Measurements from ENCODE around the gene NAMPT. TPM values are rescaled to one million over a fixed set of nuclear protein-coding genes. Genes with fewer than 3 reads are reported as not detected.

The NAMPT gene
- polyA plus RNA-seq, 2 of the 4 experiments (the other 2 are of a cell fraction) = 213 to 274 TPM

DNA sequence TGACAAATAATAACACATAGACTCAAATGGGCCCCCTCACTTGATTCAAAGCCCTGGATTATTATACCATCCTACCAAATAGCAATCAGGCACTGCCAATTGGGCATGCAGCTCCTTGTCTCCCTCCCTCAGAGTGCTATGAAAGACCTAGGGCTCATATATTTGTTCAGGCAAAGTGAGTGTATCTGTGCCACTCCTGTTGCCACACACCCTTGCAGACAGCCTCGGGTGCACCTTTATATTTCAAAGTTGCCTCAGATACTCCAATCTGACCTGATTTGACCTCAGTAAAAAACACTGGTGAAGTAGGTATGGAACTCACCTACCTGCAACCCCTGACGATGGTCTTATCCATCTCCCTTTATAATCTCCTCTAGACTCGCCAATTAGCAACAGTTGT is 3.0 kb upstream of the NAMPT start (continued):
- no peak for TF ChIP-seq EHMT2 (IDR thresholded peaks at IDR 0.05; ENCODE audit: low read depth)
- TF ChIP-seq HOXB13 (CRISPR knock-in tag; IDR thresholded peaks at IDR 0.05; ENCODE audit: low read depth) = no peak
- no peak for TF ChIP-seq TP53 (CRISPR knock-in tag; IDR thresholded peaks at IDR 0.05)
- TF ChIP-seq JUN (IDR thresholded peaks at IDR 0.05) = no peak
- TF ChIP-seq, protein P1, sequence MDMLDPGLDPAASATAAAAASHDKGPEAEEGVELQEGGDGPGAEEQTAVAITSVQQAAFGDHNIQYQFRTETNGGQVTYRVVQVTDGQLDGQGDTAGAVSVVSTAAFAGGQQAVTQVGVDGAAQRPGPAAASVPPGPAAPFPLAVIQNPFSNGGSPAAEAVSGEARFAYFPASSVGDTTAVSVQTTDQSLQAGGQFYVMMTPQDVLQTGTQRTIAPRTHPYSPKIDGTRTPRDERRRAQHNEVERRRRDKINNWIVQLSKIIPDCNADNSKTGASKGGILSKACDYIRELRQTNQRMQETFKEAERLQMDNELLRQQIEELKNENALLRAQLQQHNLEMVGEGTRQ (IDR thresholded peaks at IDR 0.05) = no peak

DNA sequence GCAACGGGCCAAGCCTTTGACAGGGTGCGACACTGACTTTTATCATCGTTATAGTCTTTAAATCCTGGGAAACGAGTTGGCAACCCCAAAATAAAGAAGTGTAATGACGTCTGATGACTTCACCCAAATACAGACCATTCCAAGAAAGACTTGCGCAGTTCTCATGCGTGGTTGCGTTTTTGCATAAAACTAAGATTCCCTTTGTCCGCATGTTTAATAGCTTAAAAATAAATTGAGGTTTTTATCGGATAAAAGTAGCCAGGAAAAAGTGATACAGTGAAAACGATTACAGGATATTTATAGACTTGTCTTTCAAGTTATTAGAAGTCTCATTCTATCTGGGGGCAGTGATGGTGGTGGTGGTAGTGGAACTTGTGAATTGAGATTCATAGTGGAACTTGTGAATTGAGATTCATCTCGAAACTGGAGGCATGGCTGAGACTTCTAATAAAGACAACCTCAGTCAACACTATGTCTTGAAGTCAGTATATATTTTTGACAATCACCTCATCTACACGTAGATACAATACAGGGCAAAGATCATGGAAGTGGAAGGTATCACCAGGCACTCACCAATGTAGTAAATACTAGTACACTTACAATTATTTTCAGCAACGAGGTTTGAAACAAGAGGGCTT is 1.2 kb upstream of the NAMPT start:
- ATAC-seq (no peak), FAIRE-seq (no peak), DNase-seq (ENCODE audit: low read depth in 1 of 2, low spot score in 1 of 2) (no peak)
- TF ChIP-seq RNF2 (IDR thresholded peaks at IDR 0.05; ENCODE audit: borderline replicate concordance, low read depth) (no peak), TFCP2L1 (CRISPR knock-in tag; IDR thresholded peaks at IDR 0.05) (no peak), PHF8 (IDR thresholded peaks at IDR 0.05; ENCODE audit: borderline replicate concordance, low read depth) (no peak), POLR2A (IDR thresholded peaks at IDR 0.05; ENCODE audit: low read length) (no peak)
- TF ChIP-seq, protein P2, sequence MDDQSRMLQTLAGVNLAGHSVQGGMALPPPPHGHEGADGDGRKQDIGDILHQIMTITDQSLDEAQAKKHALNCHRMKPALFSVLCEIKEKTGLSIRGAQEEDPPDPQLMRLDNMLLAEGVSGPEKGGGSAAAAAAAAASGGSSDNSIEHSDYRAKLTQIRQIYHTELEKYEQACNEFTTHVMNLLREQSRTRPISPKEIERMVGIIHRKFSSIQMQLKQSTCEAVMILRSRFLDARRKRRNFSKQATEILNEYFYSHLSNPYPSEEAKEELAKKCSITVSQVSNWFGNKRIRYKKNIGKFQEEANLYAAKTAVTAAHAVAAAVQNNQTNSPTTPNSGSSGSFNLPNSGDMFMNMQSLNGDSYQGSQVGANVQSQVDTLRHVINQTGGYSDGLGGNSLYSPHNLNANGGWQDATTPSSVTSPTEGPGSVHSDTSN (IDR thresholded peaks at IDR 0.05) = no peak
- TF ChIP-seq, protein P3, sequence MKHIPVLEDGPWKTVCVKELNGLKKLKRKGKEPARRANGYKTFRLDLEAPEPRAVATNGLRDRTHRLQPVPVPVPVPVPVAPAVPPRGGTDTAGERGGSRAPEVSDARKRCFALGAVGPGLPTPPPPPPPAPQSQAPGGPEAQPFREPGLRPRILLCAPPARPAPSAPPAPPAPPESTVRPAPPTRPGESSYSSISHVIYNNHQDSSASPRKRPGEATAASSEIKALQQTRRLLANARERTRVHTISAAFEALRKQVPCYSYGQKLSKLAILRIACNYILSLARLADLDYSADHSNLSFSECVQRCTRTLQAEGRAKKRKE (CRISPR knock-in tag; IDR thresholded peaks at IDR 0.05; ENCODE audit: low read depth) = no peak
- Histone ChIP-seq H3K4me3 (peak overlapping the region; percentile 60), H3K9me3 (no peaks in the 10 kb centered on the region), H3K4me2 (peak overlapping the region; percentile 79), H3K27ac (peak overlapping the region; percentile 90 to 94), H3K4me1 (peaks cover 29% of the 10 kb centered on the region)
- ChIA-PET POLR2A (interaction anchor here (1.3 to 3.0 kb wide), 10 partner anchors 10 to 882 kb away, joined by 3 to 36 read pairs (median 6); partner anchors contain the start of gene HBP1), CTCF (interaction anchor here (1.3 to 2.5 kb wide), 2 partner anchors 104 to 176 kb away, joined by 4 to 12 read pairs; no protein-coding TSS in a partner anchor)
- WGBS (ENCODE audit: missing lambda C conversion rate) = 25% methylated on average over 14 of the region's 14 CpGs

DNA sequence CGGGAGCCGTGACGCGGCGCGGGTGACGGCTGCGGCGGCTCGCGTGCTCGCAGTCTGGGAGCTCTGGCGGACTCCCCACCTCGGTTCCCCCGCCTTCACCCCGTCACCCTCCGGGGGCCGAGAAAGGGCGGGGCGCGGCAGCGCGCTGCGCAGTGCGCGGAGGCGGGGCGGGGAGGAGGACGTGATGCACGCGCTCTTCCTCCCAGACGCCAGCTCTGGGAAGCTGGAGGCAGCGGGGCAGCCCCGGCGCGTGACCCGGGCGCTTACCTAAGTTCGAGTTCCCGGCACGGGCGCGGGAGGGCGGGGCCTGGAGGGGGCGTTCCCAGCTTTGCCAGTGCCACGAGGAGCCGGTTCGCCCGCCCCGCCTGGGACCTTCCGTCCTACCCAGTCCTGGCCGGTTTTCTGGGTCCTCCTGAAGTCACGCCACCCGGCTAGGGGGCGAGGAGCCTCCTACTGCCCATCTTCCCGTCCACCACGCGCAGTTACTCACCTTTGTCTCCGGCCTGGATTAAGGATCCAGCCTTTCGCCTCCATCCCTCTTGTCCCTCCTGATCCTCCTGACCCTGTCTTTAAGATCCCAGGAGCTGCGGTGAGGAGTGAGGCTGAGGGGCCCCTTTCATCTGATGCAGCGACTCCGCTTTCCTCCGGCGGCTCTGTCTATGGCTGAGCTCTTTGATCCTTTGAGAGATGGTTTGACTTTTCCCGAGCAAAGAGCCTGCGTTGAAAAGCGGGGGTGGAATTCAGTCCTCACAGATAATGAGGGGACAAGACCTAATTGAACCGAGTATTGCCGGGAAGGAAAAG is 470 bp upstream of the NAMPT start:
- peak; percentile 77 to 99 for DNase-seq (ENCODE audit: low read depth in 1 of 2, low spot score in 1 of 2)
- ChIA-PET CTCF (interaction anchor here (0.7 to 2.5 kb wide), 6 partner anchors 58 to 181 kb away, joined by 3 to 12 read pairs (median 4); no protein-coding TSS in a partner anchor), POLR2A (interaction anchor here (0.7 to 3.0 kb wide), 26 partner anchors 11 to 1017 kb away, joined by 3 to 36 read pairs (median 5); partner anchors contain the start of gene HBP1)
- ATAC-seq = peak; percentile 86 to 90
- H3K4me2 ChIP-seq = peak overlapping the region; percentile 79
- peak overlapping the region; percentile 92 to 98 for H3K27ac ChIP-seq
- H3K9me3 ChIP-seq = no peaks in the 10 kb centered on the region
- H3K4me1 ChIP-seq = peaks cover 30% of the 10 kb centered on the region
- FAIRE-seq = no peak
- peak overlapping the region; percentile 70 for H3K4me3 ChIP-seq
- WGBS (ENCODE audit: missing lambda C conversion rate) = under 1% methylated on average over 30 of the region's 70 CpGs
- TF ChIP-seq NR3C1 (IDR thresholded peaks at IDR 0.05) (no peak), RARB (CRISPR knock-in tag; IDR thresholded peaks at IDR 0.05) (no peak), MYC (IDR thresholded peaks at IDR 0.05; ENCODE audit: borderline replicate concordance, low read length) (peak; percentile 95), POLR2AphosphoS2 (conservative IDR thresholded peaks at IDR 0.05; ENCODE audit: low read length) (no peak), RNF2 (IDR thresholded peaks at IDR 0.05; ENCODE audit: borderline replicate concordance, low read depth) (no peak), NFE2L2 (conservative IDR thresholded peaks at IDR 0.05; ENCODE audit: low read length) (no peak), CHD2 (IDR thresholded peaks at IDR 0.05; ENCODE audit: low read length, partially characterized antibody) (no peak), EHMT2 (IDR thresholded peaks at IDR 0.05; ENCODE audit: low read depth) (no peak), POLR2A (IDR thresholded peaks at IDR 0.05; ENCODE audit: low read length) (peak; percentile 46), RAD21 (conservative IDR thresholded peaks at IDR 0.05 in 1 of 2, IDR thresholded peaks at IDR 0.05 in 1 of 2) (no peak), JUN (IDR thresholded peaks at IDR 0.05) (peak; percentile 36 to 37; a peak in 4 of 5 replicates), ESRRA (IDR thresholded peaks at IDR 0.05; ENCODE audit: borderline replicate concordance, low read length) (no peak)
- TF ChIP-seq, protein P2 (IDR thresholded peaks at IDR 0.05) = no peak
- TF ChIP-seq, protein P4, sequence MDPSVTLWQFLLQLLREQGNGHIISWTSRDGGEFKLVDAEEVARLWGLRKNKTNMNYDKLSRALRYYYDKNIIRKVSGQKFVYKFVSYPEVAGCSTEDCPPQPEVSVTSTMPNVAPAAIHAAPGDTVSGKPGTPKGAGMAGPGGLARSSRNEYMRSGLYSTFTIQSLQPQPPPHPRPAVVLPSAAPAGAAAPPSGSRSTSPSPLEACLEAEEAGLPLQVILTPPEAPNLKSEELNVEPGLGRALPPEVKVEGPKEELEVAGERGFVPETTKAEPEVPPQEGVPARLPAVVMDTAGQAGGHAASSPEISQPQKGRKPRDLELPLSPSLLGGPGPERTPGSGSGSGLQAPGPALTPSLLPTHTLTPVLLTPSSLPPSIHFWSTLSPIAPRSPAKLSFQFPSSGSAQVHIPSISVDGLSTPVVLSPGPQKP (IDR thresholded peaks at IDR 0.05; ENCODE audit: low read depth, low read length) = no peak
- TF ChIP-seq, protein P5, sequence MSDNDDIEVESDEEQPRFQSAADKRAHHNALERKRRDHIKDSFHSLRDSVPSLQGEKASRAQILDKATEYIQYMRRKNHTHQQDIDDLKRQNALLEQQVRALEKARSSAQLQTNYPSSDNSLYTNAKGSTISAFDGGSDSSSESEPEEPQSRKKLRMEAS (IDR thresholded peaks at IDR 0.05) = peak; percentile 81
- TF ChIP-seq, protein P6, sequence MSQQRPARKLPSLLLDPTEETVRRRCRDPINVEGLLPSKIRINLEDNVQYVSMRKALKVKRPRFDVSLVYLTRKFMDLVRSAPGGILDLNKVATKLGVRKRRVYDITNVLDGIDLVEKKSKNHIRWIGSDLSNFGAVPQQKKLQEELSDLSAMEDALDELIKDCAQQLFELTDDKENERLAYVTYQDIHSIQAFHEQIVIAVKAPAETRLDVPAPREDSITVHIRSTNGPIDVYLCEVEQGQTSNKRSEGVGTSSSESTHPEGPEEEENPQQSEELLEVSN (IDR thresholded peaks at IDR 0.05; ENCODE audit: borderline replicate concordance, low read depth) = no peak
- TF ChIP-seq, protein P7, sequence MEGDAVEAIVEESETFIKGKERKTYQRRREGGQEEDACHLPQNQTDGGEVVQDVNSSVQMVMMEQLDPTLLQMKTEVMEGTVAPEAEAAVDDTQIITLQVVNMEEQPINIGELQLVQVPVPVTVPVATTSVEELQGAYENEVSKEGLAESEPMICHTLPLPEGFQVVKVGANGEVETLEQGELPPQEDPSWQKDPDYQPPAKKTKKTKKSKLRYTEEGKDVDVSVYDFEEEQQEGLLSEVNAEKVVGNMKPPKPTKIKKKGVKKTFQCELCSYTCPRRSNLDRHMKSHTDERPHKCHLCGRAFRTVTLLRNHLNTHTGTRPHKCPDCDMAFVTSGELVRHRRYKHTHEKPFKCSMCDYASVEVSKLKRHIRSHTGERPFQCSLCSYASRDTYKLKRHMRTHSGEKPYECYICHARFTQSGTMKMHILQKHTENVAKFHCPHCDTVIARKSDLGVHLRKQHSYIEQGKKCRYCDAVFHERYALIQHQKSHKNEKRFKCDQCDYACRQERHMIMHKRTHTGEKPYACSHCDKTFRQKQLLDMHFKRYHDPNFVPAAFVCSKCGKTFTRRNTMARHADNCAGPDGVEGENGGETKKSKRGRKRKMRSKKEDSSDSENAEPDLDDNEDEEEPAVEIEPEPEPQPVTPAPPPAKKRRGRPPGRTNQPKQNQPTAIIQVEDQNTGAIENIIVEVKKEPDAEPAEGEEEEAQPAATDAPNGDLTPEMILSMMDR (IDR thresholded peaks at IDR 0.05) = no peak

Measured in A549 (cell line).